Bone marrow (tissue), 2 donors: ENCODE data around the gene ARPC2.

Source experiments
- DNase-seq, 2 donors: peaks; one replicate each; lab custom pipeline; 2025; lab: John Stamatoyannopoulos, UW

The ARPC2 gene

DNA sequence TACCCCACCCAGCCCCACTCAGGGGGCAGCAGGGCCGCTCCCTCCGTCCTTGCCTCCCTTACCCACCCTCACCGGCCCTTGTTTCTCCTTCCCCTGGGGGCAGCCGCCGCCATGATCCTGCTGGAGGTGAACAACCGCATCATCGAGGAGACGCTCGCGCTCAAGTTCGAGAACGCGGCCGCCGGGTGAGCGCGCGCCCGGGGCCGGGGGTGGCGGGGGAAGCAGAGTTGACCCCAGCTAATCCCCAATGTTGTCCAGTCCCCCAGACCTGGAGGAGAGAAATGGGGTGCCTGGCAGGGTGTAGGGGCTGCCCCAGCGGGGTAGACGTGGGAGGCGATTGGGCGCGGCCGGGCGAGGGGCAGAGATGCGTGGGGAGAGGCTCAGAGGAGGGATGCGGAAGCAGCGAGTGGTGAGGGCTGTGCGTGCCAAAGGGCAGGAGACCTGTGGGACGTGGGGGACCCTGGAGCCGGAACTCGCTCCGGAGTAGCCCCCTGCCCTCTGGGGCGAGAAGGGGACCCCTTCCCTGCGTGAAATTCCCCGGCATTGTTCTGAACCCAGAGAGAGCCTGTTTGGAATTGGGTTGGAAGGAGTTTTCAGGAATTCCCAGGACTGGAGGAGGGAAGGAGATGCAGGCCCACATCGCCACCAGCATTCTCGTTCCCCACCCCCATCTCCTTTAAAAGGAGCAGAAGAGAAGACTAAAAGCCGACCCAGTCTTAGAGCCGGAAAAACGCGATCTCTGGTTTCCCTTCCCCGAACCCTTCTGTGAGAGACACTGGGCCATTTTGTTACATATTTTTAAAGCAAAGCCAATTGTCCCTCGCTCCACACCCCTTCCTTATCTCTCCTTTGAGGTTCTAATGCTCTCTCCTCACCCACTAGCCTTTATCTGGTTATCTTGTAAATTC, 625 bp downstream of the ARPC2 start:
- DNase-seq = peak; percentile 42 to 69

GRCh38 chr2:218218268-218219185, 1.5 kb downstream of the ARPC2 start:
- DNase-seq = peak in 1 of 2 donors; percentile 75

GRCh38 chr2:218219934-218220333, 2.9 kb downstream of the ARPC2 start:
- DNase-seq = no peak

- no peak for DNase-seq
Measured at GRCh38 chr2:218221000-218221399, 4.0 kb downstream of the ARPC2 start.

DNA sequence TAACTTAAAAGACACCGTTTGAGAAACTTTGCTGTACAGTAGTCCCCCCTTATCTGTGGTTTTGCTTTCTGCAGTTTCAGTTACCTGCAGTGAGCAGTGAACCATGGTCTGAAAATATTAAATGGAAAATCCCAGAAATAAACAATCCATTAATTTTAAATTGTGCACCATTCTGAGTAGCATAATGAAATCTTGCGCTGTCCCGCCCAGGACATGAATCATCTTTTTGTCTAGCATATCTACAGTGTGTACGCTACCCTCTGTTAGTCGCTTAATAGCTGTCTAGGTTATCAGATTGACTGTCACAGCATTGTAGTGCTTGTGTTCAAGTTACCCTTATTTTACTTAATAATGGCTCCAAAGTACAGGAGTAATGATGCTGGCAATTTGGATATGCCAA, 6.1 kb downstream of the ARPC2 start:
- DNase-seq = no peak

GRCh38 chr2:218224186-218224585, 7.2 kb downstream of the ARPC2 start:
- no peak for DNase-seq

DNA sequence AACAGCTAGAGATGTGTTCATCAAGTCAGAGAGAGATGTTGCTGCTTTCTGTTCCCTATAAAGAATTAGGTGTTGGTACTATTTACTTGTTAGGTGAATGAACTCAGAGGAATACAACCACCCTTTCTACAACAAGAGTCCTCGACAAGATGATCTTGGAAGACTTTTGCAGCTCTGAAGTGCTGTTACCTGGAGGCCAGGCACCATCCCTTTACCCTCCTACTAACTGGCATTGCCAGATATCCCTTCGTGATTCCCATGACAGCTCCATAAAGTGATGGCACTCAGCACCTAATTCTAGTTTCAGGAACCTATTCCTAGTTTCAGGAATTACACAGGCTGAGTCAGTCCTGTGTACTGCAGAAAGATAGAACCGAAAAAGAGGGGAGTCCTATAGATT, 9.9 kb downstream of the ARPC2 start:
- no peak for DNase-seq

DNA sequence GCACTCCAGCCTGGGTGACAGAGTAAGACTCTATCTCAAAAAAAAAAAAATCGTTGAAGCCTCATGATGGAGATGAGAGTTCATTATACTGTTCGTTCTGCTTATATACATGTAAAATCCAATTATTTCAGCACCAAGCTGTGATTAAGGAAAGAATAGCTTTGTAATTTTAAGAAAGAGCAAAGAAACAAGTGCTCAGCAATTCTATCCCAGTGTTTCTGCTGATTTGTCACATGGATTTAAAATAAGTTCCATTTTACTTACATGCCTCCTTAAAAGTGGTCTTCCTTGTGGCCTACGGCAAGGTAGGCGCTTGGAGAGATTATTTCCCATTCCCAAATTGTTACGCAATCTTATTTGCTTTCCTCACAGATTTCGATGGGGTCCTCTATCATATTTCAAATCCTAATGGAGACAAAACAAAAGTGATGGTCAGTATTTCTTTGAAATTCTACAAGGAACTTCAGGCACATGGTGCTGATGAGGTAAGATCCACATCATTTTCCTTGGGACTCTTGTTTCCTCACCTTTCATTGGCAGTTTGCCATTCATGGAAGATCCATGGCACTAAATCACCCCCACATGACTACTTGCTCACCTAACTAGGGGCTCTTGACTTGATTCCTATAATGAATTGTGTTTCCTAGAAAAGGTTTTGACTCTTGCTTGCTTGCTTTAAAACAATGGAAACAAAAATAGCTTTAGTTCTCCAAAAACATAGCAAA, 11.5 kb downstream of the ARPC2 start:
- no peak for DNase-seq

- DNase-seq = peak in 1 of 2 donors; percentile 67
Measured at GRCh38 chr2:218229239-218229638, 12.2 kb downstream of the ARPC2 start.

- DNase-seq = no peak
Measured at GRCh38 chr2:218229851-218230250, 12.9 kb downstream of the ARPC2 start.

DNA sequence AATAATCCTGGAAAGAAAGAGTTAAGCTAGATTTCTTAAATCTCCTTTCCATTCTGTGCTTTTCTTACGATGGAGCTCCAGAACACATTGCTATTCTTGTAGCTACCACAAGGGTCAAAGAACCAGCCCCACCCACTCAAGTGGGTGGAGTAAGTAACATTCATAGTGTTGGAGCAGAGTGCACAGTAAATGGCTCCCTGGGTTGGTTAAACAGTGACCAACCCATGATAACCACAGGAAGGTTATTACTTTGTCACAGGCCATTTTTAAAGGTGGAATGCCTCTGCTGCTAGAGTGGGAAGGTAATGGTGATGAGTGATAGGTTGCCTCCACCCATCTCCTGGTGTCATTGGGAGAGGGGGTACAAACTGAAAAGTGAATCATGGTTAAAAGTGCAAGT, 13.9 kb downstream of the ARPC2 start:
- no peak for DNase-seq

GRCh38 chr2:218233543-218233942, 16.6 kb downstream of the ARPC2 start:
- no peak for DNase-seq

DNA sequence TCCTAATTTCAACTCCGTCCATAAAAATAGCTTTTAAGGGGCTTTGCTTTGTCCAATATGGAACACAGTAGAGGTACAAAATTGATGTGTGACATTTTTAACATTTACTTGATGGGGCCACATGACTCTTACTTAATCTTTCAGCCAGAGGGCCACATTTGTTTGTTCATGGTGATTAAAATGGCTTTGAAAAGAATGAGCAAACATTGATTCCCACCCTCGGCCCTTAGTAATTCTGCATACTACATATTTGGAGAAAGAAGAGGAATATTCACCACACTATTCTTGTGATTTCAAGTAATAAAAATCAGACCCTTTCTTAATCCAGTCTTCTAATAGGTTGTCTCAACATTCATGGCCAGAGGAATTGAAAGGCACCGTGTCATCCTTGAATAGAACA, 17.5 kb downstream of the ARPC2 start:
- DNase-seq = no peak

DNA sequence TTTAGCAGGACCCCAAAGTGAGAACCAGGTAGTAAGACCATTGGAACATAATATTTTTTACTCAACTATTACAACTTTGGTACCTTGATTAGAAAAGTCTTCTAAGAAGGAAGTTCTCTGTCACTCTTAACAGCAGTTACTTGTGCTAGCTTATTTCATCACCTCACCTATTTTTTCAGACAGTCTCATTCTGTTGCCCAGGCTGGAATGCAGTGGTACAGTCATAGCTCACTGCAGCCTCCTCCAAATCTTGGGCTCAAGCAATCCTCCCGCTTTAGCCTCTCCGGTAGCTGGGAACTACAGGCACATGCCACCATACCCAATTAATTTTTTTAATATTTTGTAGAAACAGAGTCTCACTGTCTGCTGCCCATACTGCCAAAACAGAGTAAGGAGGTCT, 18.0 kb downstream of the ARPC2 start:
- DNase-seq = no peak

GRCh38 chr2:218236829-218237228, 19.8 kb downstream of the ARPC2 start:
- DNase-seq = no peak

DNA sequence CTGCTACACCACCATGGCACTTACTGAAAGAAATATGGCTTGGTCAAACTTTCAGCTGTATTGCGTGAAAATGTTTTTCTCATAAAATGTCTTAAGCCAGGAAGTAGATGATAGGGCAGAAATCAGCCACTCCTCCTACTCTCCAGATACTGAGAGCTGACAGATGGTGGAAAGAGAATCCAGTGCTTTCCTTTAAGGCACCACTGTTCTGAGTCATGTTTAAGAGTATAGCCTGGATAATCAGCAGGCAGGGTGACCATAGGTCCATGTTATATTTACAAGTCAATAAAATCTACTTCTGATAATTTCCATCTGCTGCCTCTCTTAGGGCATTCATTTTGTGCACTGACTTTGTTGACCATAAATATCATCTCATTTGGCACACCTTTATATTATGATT, 21.9 kb downstream of the ARPC2 start:
- no peak for DNase-seq

GRCh38 chr2:218244204-218244603, 27.2 kb downstream of the ARPC2 start:
- DNase-seq = no peak

- no peak for DNase-seq
Measured at GRCh38 chr2:218244665-218245064, 27.7 kb downstream of the ARPC2 start.

DNA sequence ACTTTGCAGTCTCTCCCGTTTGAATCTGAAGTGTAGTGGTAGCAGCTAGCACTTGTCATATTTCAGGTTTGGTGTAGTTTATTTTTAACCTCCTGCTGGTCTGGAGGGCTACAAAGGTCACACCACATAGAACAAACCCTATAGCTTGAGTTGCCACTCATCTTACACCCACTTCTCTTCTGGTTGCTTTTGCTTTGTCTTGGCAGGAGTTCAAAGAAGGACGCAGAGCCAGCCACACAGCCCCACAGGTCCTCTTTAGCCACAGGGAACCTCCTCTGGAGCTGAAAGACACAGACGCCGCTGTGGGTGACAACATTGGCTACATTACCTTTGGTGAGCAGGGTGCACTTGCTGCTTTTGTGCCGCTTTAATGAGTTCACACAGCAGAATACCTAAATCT, 28.2 kb downstream of the ARPC2 start:
- no peak for DNase-seq

- no peak for DNase-seq
Measured at GRCh38 chr2:218249691-218250090, 32.7 kb downstream of the ARPC2 start.

- peak in 1 of 2 donors; percentile 81 for DNase-seq
Measured at GRCh38 chr2:218252509-218253231, 35.7 kb downstream of the ARPC2 start.

- DNase-seq = no peak
Measured at GRCh38 chr2:218253232-218253625, 36.2 kb downstream of the ARPC2 start.
